SK-N-MC (cell line): ENCODE measurements around the gene IRF5.

Source experiments
- EZH2 ChIP-seq: fragments of 200-600 bp; sonication (generic); IDR thresholded peaks from one replicate; pipeline ENCODE4 v1.6.1; 2017; ENCODE audit warnings: antibody characterized with exemption
- FOXP2 ChIP-seq: optimal IDR thresholded peaks from 2 replicates; pipeline ENCODE3; 2011; ENCODE audit warnings: mild to moderate bottlenecking, moderate library complexity; ENCODE audit not compliant: insufficient read depth; ENCODE audit errors: extremely low read length, control extremely low read depth

DNA sequence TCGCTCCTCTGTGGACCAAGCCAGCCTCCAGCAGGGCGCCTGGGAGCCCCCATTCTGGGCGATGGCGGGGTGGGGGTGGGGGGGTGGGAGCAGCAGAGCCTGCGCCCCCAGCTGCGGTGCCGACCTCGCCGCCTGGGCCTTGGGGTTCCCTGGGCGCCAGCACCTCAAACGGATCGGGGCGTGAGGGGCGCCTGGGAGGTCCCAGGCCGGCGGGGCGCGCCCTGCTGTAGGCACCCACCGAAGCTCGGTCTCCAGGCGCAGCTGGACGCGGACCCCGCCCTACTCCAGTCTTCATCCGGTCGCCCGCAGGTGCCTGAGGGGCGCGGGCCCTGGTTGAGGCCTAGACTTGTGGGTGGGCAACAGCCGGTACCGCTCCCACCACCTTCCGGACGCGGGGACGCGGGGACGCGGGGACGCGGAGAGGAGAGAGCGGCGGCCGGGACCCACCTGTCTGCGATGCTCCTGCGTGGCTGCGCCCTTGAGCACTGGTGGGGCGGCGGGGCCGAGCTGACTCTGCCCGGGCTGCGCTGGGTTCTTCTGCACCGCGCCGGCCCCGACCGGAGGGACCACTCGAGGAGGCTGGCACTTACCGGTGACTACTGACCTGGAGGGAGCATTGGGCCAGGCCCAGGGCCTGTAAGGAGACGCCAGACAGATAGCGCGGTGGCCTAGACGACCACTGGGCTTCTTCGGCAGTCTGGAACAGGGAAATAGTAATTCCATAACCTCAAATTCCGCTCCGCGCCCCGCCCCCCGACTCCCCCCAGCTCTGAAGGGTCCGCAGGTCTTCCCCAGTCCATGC, 21.7 kb upstream of the IRF5 start:
- TF ChIP-seq FOXP2 (no peak), EZH2 (no peak)
